Erythroblast (primary cell): ENCODE results near the gene RAD21L1.

Source experiments
- GATA1 ChIP-seq: IDR thresholded peaks from 2 replicates; pipeline ENCODE4 v1.6.1; 2011; ENCODE audit warnings: low read depth, mild to moderate bottlenecking, control low read depth, low read length, moderate library complexity
- POLR2A ChIP-seq: IDR thresholded peaks from 2 replicates; pipeline ENCODE4 v1.6.1; 2011; ENCODE audit warnings: mild to moderate bottlenecking, low read length

GRCh38 chr20:1210501-1210900 lies 15.3 kb upstream of the RAD21L1 start:
- no peak for TF ChIP-seq POLR2A
- TF ChIP-seq GATA1 = no peak
